ENCODE results near the gene NINJ1. TPM values are rescaled to one million over a fixed set of nuclear protein-coding genes. Genes with fewer than 3 reads are reported as not detected.

NINJ1 gene
- total and polyA plus RNA-seq, 2 donors (not counting 1 experiment from before 2014, with no cell fraction given), result 7.2 to 59.9 TPM

GRCh38 chr9:93077811-93078210 is 56.2 kb downstream of the NINJ1 start:
- Histone ChIP-seq H3K4me1 (ENCODE audit: control insufficient read depth, extremely low read depth, insufficient read depth, low read length) (peaks cover 3% of the 10 kb centered on the region), H3K4me3 (replicated peaks in 1 of 4; ENCODE audit: control extremely low read depth in 1 of 4, insufficient read depth in 1 of 4, low read depth in 3 of 4, low read length in 4 of 4) (no peak overlapping the region), H3K36me3 (ENCODE audit: control insufficient read depth, insufficient read depth, low read length) (no peaks in the 10 kb centered on the region), H2AFZ (ENCODE audit: low read length) (no peak overlapping the region), H3K9ac (ENCODE audit: insufficient read depth, low read length) (no peak overlapping the region), H3K79me2 (ENCODE audit: control insufficient read depth, insufficient read depth, low read length) (no peaks in the 10 kb centered on the region), H4K20me1 (ENCODE audit: control insufficient read depth, extremely low read depth, insufficient read depth, low read length) (no peaks in the 10 kb centered on the region), H3K27me3 (ENCODE audit: control insufficient read depth, insufficient read depth, low read length) (no peaks in the 10 kb centered on the region), H3K9me3 (ENCODE audit: control insufficient read depth, insufficient read depth, low read depth, low read length) (no peaks in the 10 kb centered on the region), H3K27ac (ENCODE audit: insufficient read depth, low read length) (no peak overlapping the region), H3K4me2 (ENCODE audit: extremely low read depth, insufficient read depth, low read length) (no peak overlapping the region)
- DNase-seq (ENCODE audit: low read depth in 2 of 2), result no peak
- TF ChIP-seq CTCF (conservative IDR thresholded peaks at IDR 0.05 in 1 of 2, IDR thresholded peaks at IDR 0.05 in 1 of 2; ENCODE audit: low read depth in 1 of 2, low read length in 2 of 2) (no peak), EZH2 (IDR thresholded peaks at IDR 0.05; ENCODE audit: low read length, missing control alignments) (no peak)

GRCh38 chr9:93077367-93077766 is 56.7 kb downstream of the NINJ1 start:
- Histone ChIP-seq H3K4me1 (ENCODE audit: control insufficient read depth, extremely low read depth, insufficient read depth, low read length) (peaks cover 5% of the 10 kb centered on the region), H3K27me3 (ENCODE audit: control insufficient read depth, insufficient read depth, low read length) (no peaks in the 10 kb centered on the region), H3K27ac (ENCODE audit: insufficient read depth, low read length) (no peak overlapping the region), H3K9ac (ENCODE audit: insufficient read depth, low read length) (no peak overlapping the region), H3K4me2 (ENCODE audit: extremely low read depth, insufficient read depth, low read length) (no peak overlapping the region), H3K79me2 (ENCODE audit: control insufficient read depth, insufficient read depth, low read length) (no peaks in the 10 kb centered on the region), H2AFZ (ENCODE audit: low read length) (no peak overlapping the region), H3K4me3 (replicated peaks in 1 of 4; ENCODE audit: control extremely low read depth in 1 of 4, insufficient read depth in 1 of 4, low read depth in 3 of 4, low read length in 4 of 4) (no peak overlapping the region), H3K36me3 (ENCODE audit: control insufficient read depth, insufficient read depth, low read length) (no peaks in the 10 kb centered on the region), H4K20me1 (ENCODE audit: control insufficient read depth, extremely low read depth, insufficient read depth, low read length) (no peaks in the 10 kb centered on the region), H3K9me3 (ENCODE audit: control insufficient read depth, insufficient read depth, low read depth, low read length) (no peaks in the 10 kb centered on the region)
- DNase-seq (ENCODE audit: low read depth in 2 of 2), result no peak
- TF ChIP-seq EZH2 (IDR thresholded peaks at IDR 0.05; ENCODE audit: low read length, missing control alignments) (no peak), CTCF (conservative IDR thresholded peaks at IDR 0.05 in 1 of 2, IDR thresholded peaks at IDR 0.05 in 1 of 2; ENCODE audit: low read depth in 1 of 2, low read length in 2 of 2) (no peak)

- no peaks in the 10 kb centered on the region for H3K36me3 ChIP-seq (ENCODE audit: control insufficient read depth, insufficient read depth, low read length)
- H3K79me2 ChIP-seq (ENCODE audit: control insufficient read depth, insufficient read depth, low read length), result no peaks in the 10 kb centered on the region
- peaks cover 6% of the 10 kb centered on the region for H3K4me1 ChIP-seq (ENCODE audit: control insufficient read depth, extremely low read depth, insufficient read depth, low read length)
- H4K20me1 ChIP-seq (ENCODE audit: control insufficient read depth, extremely low read depth, insufficient read depth, low read length), result no peaks in the 10 kb centered on the region
- H3K9ac ChIP-seq (ENCODE audit: insufficient read depth, low read length), result no peak overlapping the region
- H3K27me3 ChIP-seq (ENCODE audit: control insufficient read depth, insufficient read depth, low read length), result no peaks in the 10 kb centered on the region
- TF ChIP-seq CTCF (conservative IDR thresholded peaks at IDR 0.05 in 1 of 2, IDR thresholded peaks at IDR 0.05 in 1 of 2; ENCODE audit: low read depth in 1 of 2, low read length in 2 of 2) (no peak), EZH2 (IDR thresholded peaks at IDR 0.05; ENCODE audit: low read length, missing control alignments) (no peak)
- no peak overlapping the region for H3K4me2 ChIP-seq (ENCODE audit: extremely low read depth, insufficient read depth, low read length)
- no peak overlapping the region for H3K27ac ChIP-seq (ENCODE audit: insufficient read depth, low read length)
- H3K9me3 ChIP-seq (ENCODE audit: control insufficient read depth, insufficient read depth, low read depth, low read length), result no peaks in the 10 kb centered on the region
- H2AFZ ChIP-seq (ENCODE audit: low read length), result no peak overlapping the region
- no peak overlapping the region for H3K4me3 ChIP-seq (replicated peaks in 1 of 4; ENCODE audit: control extremely low read depth in 1 of 4, insufficient read depth in 1 of 4, low read depth in 3 of 4, low read length in 4 of 4)
- DNase-seq (ENCODE audit: low read depth in 2 of 2), result no peak
Measured at GRCh38 chr9:93076792-93077128, 57.3 kb downstream of the NINJ1 start.
